Cortex of kidney (tissue), 1 donor: Measurements from ENCODE around the gene KRTAP7-1.

ENCODE experiments used
- DNase-seq: peaks from one replicate; lab custom pipeline; 2025; lab: John Stamatoyannopoulos, UW

The KRTAP7-1 gene, protein sequence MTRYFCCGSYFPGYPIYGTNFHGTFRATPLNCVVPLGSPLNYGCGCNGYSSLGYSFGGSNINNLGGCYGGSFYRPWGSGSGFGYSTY

DNA sequence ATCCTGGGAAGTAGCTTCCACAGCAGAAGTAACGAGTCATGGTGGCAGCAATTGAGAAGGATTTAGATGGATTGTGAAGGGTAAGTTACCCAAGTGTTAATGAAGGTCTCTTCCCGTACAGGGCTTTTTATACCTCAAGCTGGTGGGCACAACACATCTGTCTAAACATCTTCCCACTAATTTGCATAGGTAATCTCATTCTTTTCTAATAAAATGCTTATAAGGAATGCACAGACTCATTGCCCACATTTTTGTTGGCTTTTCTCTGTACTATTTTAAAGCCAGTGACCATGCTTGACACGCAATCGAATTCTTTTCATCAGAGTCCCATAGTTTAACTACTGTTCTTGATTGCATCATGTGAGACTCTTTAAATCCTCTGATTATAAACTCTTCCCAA is at the start of gene KRTAP7-1:
Gene KRTAP7-1 (minus strand): TSS at position 101 of the 400 bp plus-strand sequence. CDS start 61 bp downstream, at position 40.
- no peak for DNase-seq

DNA sequence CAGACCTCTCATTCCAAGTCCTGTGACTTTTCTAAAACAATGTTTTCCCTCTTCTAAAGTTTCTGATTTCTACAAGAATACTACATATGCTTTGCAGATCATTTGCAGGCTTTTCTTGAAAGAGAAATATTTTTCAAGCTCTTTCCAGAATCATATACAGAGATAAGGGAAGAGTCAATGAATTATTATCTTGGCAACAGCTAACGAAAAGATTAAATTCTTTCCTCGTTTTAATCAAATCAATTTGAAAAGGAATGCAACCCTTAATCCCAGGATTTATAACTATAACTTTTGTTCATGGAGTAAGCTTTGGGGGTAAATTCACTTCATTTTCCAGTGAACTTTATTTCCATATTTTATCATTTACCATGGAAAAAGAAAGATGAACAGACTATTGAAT is 45.0 kb upstream of the KRTAP7-1 start:
- DNase-seq = no peak

DNA sequence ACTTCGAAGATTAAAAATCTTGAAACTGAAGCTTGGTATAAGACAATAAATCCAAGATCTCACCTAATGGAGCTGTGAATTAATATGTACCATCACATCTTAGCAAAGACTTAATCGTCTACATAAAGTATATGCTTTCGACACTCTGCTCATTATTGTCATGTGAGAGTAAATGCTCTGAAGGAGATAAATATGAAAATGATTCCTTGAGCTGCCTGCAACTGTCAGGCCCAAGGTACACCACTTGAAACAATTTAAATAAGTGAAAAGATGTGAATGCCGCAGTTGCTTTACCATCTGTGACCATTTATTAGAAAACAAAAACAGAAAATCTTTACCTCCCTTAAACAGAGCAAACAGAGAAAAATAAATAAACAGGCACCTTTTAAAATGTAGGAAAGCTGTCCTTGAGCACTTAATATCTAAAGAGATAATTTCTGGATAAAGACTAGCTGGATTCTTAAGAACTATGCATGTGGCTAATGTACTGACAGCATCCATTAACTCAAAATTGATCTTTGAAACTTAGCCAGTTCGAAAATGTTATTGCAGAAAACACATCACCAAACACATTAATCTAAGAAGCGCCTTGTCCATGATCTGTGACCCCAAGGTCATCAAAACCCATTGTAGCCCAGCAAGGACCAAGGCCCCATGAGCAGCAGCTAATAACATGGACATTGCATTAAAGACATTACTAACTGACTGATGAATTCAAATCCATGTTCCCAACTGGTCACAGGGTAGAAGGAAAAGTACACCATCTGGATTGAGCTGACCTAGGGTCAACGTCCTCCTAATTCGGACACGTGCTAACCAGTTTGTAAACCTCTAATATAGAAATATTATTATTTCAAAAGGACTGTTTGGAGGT is 18.3 kb upstream of the KRTAP7-1 start:
- DNase-seq = no peak

DNA sequence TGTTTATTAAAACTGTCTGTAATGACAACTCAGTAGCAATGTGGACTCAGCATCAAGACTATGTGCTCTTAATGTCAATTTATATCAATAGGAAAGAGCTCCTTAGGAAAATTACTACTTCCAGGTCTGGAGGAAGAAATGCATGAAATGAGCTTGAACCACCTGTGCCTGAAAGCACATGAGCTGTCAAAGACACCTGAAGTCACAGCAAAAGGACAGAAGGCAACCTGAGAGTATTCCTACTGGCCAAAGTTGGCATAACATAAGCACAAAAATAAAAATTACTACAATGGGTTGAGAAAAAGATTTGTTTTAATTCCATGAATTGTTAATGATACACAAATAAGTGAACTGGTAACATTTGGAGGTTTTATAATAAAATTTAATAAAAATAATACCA is 13.4 kb upstream of the KRTAP7-1 start:
- no peak for DNase-seq

DNA sequence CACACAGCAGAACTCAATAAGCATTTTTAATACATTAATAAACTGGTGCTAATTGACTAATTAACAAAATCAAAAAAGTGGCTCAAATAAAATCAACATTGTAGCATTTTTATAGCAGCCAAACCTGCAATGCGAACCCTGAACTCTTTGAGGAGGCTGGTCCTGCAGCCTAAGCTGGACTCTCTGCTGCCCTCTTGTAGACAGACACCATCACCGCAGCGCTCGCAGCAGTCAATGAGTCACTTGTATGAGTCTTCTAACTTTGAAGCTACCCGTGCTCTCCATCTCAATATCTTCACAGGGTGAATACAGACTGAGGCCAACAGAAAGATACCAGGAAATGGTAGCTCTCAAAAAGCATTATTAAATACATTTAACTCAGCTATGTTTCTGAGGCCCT is 9.7 kb upstream of the KRTAP7-1 start:
- no peak for DNase-seq

DNA sequence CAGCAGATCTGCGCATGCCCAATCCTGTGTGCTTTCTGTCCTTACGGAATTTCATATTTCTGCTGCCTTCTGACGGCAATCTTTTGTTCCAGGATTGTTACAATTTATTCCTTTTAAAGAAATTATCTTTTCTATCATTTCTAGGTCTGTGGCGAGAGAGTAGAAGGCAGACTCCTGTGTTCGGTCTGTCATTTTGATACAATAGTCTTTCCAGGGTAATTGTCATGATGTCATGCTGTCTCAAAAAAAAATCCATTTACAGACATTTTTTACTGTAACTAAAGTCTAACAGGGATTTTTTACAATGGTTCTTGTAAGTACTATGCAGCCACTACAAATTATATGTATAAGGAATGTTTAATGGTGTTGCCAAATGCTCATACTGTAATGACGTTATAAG is 9.0 kb upstream of the KRTAP7-1 start:
- no peak for DNase-seq

DNA sequence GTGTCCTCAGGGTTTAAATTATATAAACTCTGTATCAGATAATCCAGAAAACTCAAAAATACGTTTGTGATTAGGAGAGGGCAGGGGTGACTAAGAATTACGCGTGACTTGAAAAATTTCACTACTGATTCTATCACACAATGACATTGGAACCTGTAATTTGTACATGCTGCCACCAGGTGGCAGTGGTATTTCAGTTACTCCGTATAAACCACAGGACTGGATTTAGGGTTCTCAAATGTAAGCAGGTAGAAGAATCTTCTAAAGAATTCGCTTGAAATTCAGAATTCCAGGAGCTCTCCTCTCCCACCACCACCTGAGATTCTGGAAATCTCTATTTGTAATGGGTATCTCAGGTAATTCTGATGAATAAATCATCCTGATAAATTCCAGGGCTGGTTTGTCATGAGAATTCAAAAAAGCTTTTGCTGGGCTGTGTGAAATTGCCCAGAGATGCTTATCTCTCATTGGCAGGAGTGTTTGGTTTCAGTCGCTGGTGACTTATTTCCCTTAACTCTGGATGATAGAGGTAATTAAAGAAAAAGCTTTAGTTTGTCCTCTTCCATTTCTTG is 1.7 kb upstream of the KRTAP7-1 start:
- no peak for DNase-seq

DNA sequence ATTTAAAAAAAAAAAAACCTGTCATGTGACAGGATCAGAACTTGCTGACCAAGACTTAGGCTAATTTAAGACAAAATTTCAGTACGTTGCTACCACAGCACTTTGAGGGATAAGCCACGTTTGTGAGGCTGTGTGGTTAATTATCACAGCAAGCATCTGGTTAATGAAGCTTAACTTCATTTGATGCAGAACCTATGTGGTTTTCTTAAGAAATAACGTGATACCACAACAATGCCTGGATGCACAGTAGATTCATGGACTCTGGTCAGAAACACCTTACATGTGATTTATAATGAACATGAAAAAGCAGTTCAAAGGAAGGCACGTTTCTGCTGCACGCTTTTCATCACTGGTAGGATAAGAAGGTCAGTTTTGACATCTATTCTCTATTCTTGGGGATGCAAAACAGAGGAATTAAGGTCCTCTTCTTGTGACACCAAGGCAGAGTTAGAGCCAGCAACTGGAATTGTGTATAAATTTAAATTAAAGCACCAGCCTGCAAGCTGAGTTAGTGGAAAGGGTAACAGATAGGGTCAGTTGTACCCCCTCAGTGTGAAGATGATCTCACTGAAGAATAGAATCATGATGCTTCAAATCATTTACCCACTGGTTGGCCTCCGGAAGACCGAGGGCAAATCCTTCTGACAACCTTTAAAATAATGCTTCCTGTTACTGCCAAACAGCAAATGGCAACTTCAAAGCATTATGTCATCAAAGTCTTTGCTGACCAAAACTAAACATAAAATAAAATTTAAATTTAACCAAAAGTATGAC is 10.5 kb downstream of the KRTAP7-1 start:
- DNase-seq = no peak

DNA sequence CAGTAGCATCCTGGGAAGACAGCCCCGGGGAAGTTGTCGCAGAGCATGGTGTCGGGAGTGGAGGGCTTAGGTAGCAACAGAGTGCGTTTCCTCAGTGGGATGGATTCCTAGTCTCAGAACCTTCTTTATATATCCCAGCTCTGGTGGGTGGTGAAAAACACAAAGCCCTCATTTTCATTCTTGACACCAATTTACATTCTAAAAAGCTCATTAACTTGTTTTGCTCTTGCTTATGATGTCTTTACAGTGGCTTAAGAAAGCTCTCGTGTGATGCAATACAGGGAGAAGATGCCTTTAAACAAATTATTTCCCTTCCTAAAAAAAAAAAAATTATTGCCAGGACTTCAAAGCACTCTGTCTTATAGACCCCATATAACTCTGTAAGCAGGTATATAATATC is 16.4 kb downstream of the KRTAP7-1 start, which contains the start of gene KRTAP8-1:
Gene KRTAP8-1 (minus strand): TSS at position 101 of the 400 bp plus-strand sequence. CDS start 54 bp downstream, at position 47.
- DNase-seq = no peak

DNA sequence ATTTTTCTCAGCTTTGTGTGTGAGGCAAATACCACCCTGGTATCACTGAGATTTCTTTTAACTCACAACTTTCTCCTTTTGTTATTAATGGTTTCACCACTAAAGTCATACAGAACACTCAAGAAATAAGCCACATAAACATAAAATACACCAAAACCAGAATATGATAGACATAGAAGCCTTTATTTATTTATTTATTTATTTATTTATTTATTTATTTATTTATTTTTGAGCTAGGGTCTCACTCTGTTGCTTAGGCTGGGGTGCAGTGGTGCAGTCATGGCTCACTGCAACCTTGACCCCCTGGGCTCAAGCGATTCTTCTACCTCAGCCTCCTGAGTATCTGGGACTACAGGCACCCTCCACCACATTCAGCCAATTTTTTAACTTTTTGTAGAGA is 29.0 kb downstream of the KRTAP7-1 start:
- DNase-seq = no peak

DNA sequence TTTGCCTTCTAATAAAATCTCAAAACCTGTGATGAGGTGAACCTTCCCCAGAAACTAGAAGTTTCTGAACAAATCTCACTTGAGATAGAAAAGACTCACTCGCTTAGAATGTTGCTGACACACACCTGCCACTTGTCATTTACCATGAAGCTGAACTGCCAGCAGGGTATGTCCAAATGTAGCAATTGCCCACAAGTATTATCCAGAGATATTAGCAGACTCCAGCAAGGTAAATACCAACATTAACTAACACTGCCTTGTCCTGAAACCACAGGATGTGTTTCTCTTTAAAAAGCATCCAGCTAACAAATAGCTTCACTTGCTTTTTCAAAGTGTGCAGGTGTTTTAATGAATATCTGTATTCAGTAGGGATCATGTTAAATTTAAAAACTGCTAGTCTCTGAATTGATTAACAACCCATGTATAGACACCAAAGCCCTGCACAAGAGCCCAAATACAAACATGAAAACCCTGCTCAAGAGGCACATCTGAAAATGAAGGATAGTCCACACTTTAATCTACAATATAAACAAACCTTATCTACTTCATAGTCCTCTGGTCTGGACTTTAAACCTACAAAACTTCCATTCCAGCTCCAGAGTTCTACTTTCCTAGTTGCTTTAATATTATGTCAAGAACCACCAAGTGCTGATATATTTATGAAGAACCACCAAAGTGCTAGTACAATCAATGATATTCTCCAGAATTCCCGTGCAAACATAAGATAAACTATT is 35.8 kb downstream of the KRTAP7-1 start:
- DNase-seq = no peak

DNA sequence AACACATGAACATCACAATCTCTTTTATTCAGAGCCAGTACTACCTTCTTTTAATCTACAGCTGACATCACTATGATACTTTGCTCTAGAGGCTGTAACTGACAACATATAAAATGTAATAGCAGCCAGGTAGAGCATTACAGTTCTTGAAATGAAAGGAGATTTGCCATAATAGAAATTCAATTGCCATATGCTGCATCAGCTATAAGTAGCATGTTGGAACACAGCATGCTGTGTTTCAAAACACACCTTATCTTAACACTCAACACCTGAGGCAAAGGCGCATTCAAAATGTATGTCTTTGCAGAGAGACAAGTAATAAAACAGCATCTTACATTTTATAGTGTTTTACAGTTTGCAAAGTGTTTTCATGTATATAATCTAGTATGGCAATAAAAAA is 50.3 kb downstream of the KRTAP7-1 start:
- DNase-seq = no peak
